BJ (cell line): Measurements from ENCODE around the gene RAB27B. TPM values are rescaled to one million over a fixed set of nuclear protein-coding genes. Genes with fewer than 3 reads are reported as not detected.

ENCODE experiments used
- CTCF ChIA-PET: fragments of 350-600 bp; formaldehyde crosslinking; extraction: SDS; loops from one replicate; lab custom pipeline; 2021; ENCODE audit warnings: antibody characterized with exemption, inconsistent platforms; lab: Yijun Ruan, JAX
- POLR2A ChIA-PET: fragments of 300-600 bp; sonication (Branson Sonifier 250); formaldehyde crosslinking; extraction: SDS; loops from one replicate; lab custom pipeline; 2021; ENCODE audit warnings: antibody characterized with exemption; lab: Charles Lee
- DNase-seq: peaks from one replicate; pipeline ENCODE4 v3.0.0-alpha.2; 2011; ENCODE audit warnings: low read depth
- H3K27me3 ChIP-seq: 2 replicates; pipeline ENCODE4 v1.6.0; 2011; ENCODE audit warnings: low read length; ENCODE audit not compliant: control insufficient read depth, insufficient read depth
- H3K36me3 ChIP-seq: 2 replicates; pipeline ENCODE4 v1.5.1; 2011; ENCODE audit warnings: low read length; ENCODE audit not compliant: control insufficient read depth, insufficient read depth
- H3K4me3 ChIP-seq: 2 replicates; pipeline ENCODE4 v1.5.1; 2011; ENCODE audit warnings: low read depth, mild to moderate bottlenecking, control low read depth, low read length
- CTCF ChIP-seq: IDR thresholded peaks from 2 replicates; pipeline ENCODE4 v1.5.1; 2011; ENCODE audit warnings: low read depth, mild to moderate bottlenecking, control low read depth, inconsistent platforms, low read length, moderate library complexity; ENCODE audit not compliant: insufficient read depth
- polyA plus RNA-seq: library from polyadenylated mRNA; depleted of rRNA; stranded (reverse); fragments of >200 nt; gene quantifications from 2 replicates; pipeline ENCODE4 v1.2.3, GENCODE V29; 2011

RAB27B gene
- polyA plus RNA-seq, 1 experiment: 0.25 TPM

GRCh38 chr18:54911551-54911950 lies 83.3 kb downstream of the RAB27B start:
- Histone ChIP-seq H3K27me3 (no peaks in the 10 kb centered on the region; the same call in 1 of the 2 replicates), H3K36me3 (no peaks in the 10 kb centered on the region), H3K4me3 (no peak overlapping the region)
- no peak for TF ChIP-seq CTCF
- CTCF ChIA-PET: interaction anchor here (0.6 kb wide), 1 partner anchor 24 kb away, joined by 3 read pairs; no protein-coding TSS in a partner anchor
- POLR2A ChIA-PET: no interaction called here
- no peak for DNase-seq

- no peak for DNase-seq
- ChIA-PET POLR2A (no interaction called here), CTCF (interaction anchor here (0.6 kb wide), 1 partner anchor 10 kb away, joined by 3 read pairs; no protein-coding TSS in a partner anchor)
- H3K4me3 ChIP-seq: no peak overlapping the region
- no peaks in the 10 kb centered on the region; the same call in none of the 2 replicates for H3K27me3 ChIP-seq
- no peaks in the 10 kb centered on the region for H3K36me3 ChIP-seq
- TF ChIP-seq CTCF: no peak
Measured at GRCh38 chr18:54914816-54915215, 86.5 kb downstream of the RAB27B start.

- H3K4me3 ChIP-seq: no peak overlapping the region
- no peaks in the 10 kb centered on the region for H3K36me3 ChIP-seq
- ChIA-PET POLR2A (no interaction called here), CTCF (no interaction called here)
- H3K27me3 ChIP-seq: no peaks in the 10 kb centered on the region; the same call in 1 of the 2 replicates
- DNase-seq: no peak
- TF ChIP-seq CTCF: no peak
Measured at GRCh38 chr18:54916507-54916906, 88.2 kb downstream of the RAB27B start.

- no peaks in the 10 kb centered on the region; the same call in 1 of the 2 replicates for H3K27me3 ChIP-seq
- TF ChIP-seq CTCF: no peak
- H3K4me3 ChIP-seq: no peak overlapping the region
- H3K36me3 ChIP-seq: no peaks in the 10 kb centered on the region
- ChIA-PET CTCF (no interaction called here), POLR2A (no interaction called here)
- DNase-seq: no peak
Measured at GRCh38 chr18:54918060-54918459, 89.8 kb downstream of the RAB27B start.

GRCh38 chr18:54919412-54919811 lies 91.1 kb downstream of the RAB27B start:
- H3K27me3 ChIP-seq: no peaks in the 10 kb centered on the region; the same call in 1 of the 2 replicates
- H3K36me3 ChIP-seq: no peaks in the 10 kb centered on the region
- DNase-seq: no peak
- ChIA-PET POLR2A (no interaction called here), CTCF (no interaction called here)
- no peak overlapping the region for H3K4me3 ChIP-seq
- TF ChIP-seq CTCF: no peak
